WERI-Rb-1 (cell line): ENCODE data around the gene SMIM14.
A peak's percentile ranks its signal among the peaks of the same experiment; 100 is the strongest.
"Not testable (repeated sequence)": the region's sequence is repeated elsewhere in the genome, so short reads cannot be mapped to it uniquely, and the experiment has no call there.

Experiments
- DNase-seq: peaks from one replicate; pipeline ENCODE4 v3.0.0-alpha.2; 2020
- H3K27ac ChIP-seq: fragments of 250-450 bp; sonication (Bioruptor Pico); 2 replicates; pipeline ENCODE4 v1.5.1; 2020; ENCODE audit warnings: mild to moderate bottlenecking, moderate library complexity
- H3K27me3 ChIP-seq: fragments of 250-450 bp; sonication (Bioruptor Pico); 2 replicates; pipeline ENCODE4 v1.5.1; 2021; ENCODE audit warnings: mild to moderate bottlenecking, low read depth, moderate library complexity; ENCODE audit not compliant: insufficient read depth, severe bottlenecking
- H3K36me3 ChIP-seq: fragments of 250-450 bp; sonication (Bioruptor Pico); 2 replicates; pipeline ENCODE4 v1.5.1; 2020; ENCODE audit warnings: mild to moderate bottlenecking, moderate library complexity
- H3K4me3 ChIP-seq: 2 replicates; pipeline ENCODE4 v1.5.1; 2011; ENCODE audit warnings: low read depth, mild to moderate bottlenecking, control low read depth, low read length
- H3K9me3 ChIP-seq: fragments of 250-450 bp; sonication (Bioruptor Pico); 2 replicates; pipeline ENCODE4 v1.5.1; 2021; ENCODE audit warnings: mild to moderate bottlenecking, moderate library complexity; ENCODE audit not compliant: severe bottlenecking
- TF ChIP-seq, protein P1 (sequence below): IDR thresholded peaks from 2 replicates; pipeline ENCODE4 v1.5.1; 2011; ENCODE audit warnings: low read depth, mild to moderate bottlenecking, control low read depth, inconsistent platforms, low read length

SMIM14 gene

DNA sequence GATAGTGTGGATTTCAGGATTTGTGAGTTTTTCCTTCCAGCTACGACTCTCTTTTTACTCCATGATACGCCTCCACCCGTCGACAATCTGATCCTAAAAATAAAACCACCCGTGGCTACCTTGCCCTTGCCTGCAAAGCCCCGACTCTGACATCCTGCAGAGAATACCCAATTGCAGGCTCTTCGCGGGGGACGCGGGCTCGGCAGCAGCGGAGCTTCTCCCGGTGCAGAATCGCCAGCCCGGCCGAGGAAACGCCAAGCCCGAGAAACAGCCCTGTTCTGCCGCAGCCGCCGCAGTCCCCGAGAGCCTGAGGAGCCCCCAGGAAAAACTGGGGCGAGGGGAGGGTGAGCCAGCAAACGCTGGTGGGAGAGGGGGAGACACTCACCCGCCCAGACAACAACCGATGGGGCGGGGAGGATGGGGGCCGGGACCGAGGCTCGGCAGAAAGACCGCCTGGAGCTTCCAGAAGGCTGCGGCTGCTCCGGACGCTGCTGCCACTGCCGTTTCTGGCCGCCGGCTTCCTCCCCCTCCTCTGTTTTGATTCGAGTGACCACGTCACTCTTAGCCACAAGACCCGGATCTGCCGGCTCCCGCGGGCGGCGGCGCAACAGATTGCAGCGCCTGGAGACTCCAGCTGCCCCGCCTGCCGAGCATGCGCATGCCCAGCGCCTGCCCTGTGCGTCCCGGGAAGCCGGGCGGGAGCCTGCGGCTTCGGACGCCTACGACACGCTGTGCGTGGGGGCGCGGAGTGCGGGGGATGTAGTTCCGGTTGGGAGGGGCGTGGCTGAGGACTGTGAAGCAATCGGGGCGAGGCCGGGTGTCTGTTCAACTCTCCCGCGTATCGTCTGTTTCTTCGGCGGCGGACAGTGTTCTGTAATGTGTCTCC lies at the start of gene SMIM14:
Gene SMIM14, minus strand, starts transcription at position 512 of the 886 bp plus-strand sequence. CDS start 33,720 bp downstream, outside the sequence.
- Histone ChIP-seq H3K9me3 (no peaks in the 10 kb centered on the region), H3K36me3 (peaks cover 2% of the 10 kb centered on the region; the same call in 1 of the 2 replicates), H3K4me3 (peak within 1 kb of the TSS; percentile 80), H3K27ac (peak within 1 kb of the TSS; percentile 91), H3K27me3 (no peaks in the 10 kb centered on the region)
- DNase-seq = peak; percentile 100
- TF ChIP-seq, protein P1, sequence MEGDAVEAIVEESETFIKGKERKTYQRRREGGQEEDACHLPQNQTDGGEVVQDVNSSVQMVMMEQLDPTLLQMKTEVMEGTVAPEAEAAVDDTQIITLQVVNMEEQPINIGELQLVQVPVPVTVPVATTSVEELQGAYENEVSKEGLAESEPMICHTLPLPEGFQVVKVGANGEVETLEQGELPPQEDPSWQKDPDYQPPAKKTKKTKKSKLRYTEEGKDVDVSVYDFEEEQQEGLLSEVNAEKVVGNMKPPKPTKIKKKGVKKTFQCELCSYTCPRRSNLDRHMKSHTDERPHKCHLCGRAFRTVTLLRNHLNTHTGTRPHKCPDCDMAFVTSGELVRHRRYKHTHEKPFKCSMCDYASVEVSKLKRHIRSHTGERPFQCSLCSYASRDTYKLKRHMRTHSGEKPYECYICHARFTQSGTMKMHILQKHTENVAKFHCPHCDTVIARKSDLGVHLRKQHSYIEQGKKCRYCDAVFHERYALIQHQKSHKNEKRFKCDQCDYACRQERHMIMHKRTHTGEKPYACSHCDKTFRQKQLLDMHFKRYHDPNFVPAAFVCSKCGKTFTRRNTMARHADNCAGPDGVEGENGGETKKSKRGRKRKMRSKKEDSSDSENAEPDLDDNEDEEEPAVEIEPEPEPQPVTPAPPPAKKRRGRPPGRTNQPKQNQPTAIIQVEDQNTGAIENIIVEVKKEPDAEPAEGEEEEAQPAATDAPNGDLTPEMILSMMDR = no peak

DNA sequence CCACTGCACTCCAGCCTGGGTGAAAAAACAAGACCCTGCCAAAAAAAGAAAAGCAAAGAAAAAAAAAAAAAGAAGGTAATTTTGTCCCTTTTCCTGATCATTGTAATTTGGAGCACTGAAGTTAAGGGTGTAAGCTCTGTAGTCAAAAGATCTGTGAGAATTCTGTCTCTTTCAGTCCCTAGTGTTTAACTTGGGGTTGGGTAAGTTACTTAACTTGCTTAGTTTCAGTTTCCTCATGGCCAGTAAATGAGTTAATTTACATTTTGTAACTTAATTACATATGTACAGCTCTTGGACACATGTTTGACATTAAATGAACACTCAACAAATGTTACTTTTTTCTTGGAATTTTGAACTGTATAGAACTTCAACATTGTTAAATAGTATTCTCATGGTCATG lies 48.3 kb upstream of the SMIM14 start:
- H3K27me3 ChIP-seq = no peaks in the 10 kb centered on the region
- H3K9me3 ChIP-seq = no peaks in the 10 kb centered on the region
- DNase-seq = no peak
- H3K36me3 ChIP-seq = no peaks in the 10 kb centered on the region
- TF ChIP-seq, protein P1 = no peak
- H3K27ac ChIP-seq = no peak overlapping the region
- no peak overlapping the region for H3K4me3 ChIP-seq

DNA sequence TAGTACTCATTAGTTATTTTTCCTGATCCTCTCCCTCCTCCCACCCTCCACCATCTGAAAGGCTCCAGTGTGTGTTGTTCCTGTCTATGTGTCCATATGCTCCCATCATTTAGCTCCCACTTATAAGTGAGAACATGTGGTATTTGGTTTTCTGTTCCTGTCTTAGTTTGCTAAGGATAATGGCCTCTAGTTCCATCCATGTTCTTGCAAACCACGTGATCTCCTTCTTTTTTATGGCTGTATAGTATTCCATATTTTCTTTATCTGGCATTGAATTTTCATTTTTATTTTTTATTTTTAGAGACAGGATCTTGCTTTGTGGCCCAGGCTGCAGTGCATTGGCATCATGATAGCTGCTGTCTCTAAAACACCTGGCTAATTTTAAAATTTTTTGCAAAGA lies 47.3 kb upstream of the SMIM14 start:
- TF ChIP-seq, protein P1 = no peak
- no peak overlapping the region for H3K4me3 ChIP-seq
- no peaks in the 10 kb centered on the region for H3K9me3 ChIP-seq
- H3K27ac ChIP-seq = no peak overlapping the region
- no peaks in the 10 kb centered on the region for H3K36me3 ChIP-seq
- H3K27me3 ChIP-seq = no peaks in the 10 kb centered on the region
- DNase-seq = no peak

DNA sequence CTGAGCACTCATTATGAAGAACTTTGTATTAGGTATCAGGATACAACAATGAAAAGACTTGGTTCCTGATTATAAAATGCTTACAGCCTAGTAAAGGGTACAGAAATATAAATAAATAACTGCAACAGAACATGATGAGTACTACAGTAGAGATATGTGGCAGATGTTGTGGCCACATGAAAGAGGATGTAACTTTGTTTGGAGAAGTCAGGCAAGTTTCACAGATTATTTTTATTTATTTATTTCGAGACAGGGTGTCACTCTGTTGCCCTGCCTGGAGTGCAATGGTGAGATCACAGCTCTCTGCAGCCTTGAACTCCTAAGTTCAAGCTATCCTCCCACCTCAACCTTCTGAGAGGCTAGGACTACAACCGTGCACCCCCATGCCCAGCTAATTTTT lies 43.5 kb upstream of the SMIM14 start:
- no peak for DNase-seq
- no peaks in the 10 kb centered on the region for H3K36me3 ChIP-seq
- TF ChIP-seq, protein P1 = no peak
- H3K27ac ChIP-seq = no peak overlapping the region
- no peak overlapping the region for H3K4me3 ChIP-seq
- no peaks in the 10 kb centered on the region for H3K9me3 ChIP-seq
- no peaks in the 10 kb centered on the region for H3K27me3 ChIP-seq

DNA sequence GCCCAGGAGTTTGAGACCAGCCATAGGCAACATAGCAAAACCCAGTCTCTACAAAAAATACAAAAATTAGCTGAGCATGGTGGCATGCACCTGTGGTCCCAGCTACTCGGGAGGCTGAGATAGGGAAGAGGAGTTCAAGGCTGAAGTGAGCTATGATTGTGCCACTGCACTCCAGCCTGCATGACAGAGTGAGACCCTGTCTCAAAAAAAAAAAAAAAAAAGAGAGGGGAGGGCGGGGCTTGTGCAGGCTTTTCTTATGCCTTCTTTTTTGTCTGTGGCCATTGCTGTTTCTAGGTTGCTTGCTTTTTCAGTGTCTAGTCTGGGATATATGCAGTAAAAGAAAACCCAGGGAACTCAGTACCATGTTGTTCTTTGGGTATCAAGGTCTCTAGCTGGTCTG lies 42.3 kb upstream of the SMIM14 start:
- H3K27ac ChIP-seq, H3K4me3 ChIP-seq, H3K36me3 ChIP-seq, H3K9me3 ChIP-seq, H3K27me3 ChIP-seq, DNase-seq: not testable (repeated sequence)

DNA sequence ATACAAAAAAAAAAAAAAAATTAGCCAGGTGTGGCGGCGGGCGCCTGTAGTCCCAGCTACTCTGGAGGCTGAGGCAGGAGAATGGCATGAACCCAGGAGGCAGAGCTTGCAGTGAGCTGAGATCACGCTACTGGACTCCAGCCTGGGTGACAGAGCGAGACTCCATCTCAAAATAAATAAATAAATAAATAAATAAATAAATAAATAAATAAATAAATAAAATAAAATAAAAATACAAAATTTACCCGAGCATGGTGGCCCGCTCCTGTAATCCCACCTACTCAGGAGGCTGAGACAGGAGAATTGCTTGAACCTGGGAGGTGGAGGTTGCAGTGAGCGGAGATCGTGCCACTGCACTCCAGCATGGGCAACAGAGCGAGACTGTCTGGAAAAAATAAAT lies 37.0 kb upstream of the SMIM14 start:
- not testable (repeated sequence) for H3K36me3 ChIP-seq, DNase-seq, H3K4me3 ChIP-seq, H3K27me3 ChIP-seq, H3K9me3 ChIP-seq, H3K27ac ChIP-seq

DNA sequence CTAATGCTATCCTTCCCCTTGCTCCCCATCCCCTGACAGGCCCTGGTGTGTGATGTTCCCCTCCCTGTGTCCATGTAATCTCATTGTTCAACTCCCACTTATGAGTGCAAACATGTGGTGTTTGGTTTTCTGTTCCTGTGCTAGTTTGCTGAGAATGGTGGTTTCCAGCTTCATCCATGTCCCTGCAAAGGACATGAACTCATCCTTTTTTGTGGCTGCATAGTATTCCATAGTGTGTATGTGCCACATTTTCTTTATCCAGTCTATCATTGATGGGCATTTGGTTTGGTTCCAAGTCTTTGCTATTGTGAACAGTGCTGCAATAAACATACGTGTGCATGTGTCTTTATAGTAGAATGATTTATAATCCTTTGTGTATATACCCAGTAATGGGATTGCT lies 31.6 kb upstream of the SMIM14 start:
- not testable (repeated sequence) for H3K36me3 ChIP-seq, DNase-seq, H3K27me3 ChIP-seq, H3K9me3 ChIP-seq, H3K27ac ChIP-seq, H3K4me3 ChIP-seq
